ENCODE results near the gene BICC1.

- TF ChIP-seq POLR2A (IDR thresholded peaks at IDR 0.05) (no peak), CTCF (IDR thresholded peaks at IDR 0.05) (no peak), POLR2AphosphoS5 (IDR thresholded peaks at IDR 0.05) (no peak)
These were observed 360.5 kb downstream of the BICC1 start for GRCh38 chr10:58873161-58873560.

Data from upper lobe of left lung (tissue), 4 donors.